SK-N-SH treated with all-trans-retinoic acid at 6 μM for 48 hours (cell line): ENCODE results near the gene SP3.

Experiments
- ARNTL ChIP-seq: fragments of 450-650 bp; formaldehyde crosslinking; IDR thresholded peaks from 2 replicates; pipeline ENCODE4 v1.5.0; 2020; ENCODE audit warnings: low read depth, mild to moderate bottlenecking, moderate library complexity, borderline replicate concordance
- ESRRG ChIP-seq: fragments of 250-450 bp; sonication (Bioruptor Pico); IDR thresholded peaks from 2 replicates; pipeline ENCODE4 v1.6.1; 2021; ENCODE audit warnings: mild to moderate bottlenecking
- OSR1 ChIP-seq: fragments of 250-450 bp; sonication (Bioruptor Pico); IDR thresholded peaks from 2 replicates; pipeline ENCODE4 v1.8.0; 2022; ENCODE audit warnings: moderate library complexity, mild to moderate bottlenecking, inconsistent platforms
- PATZ1 ChIP-seq: fragments of 250-450 bp; sonication (Bioruptor Pico); IDR thresholded peaks from 2 replicates; pipeline ENCODE4 v1.8.0; 2020; ENCODE audit warnings: mild to moderate bottlenecking, moderate library complexity, borderline replicate concordance
- PPARA ChIP-seq: fragments of 250-450 bp; sonication (Bioruptor Pico); IDR thresholded peaks from 2 replicates; pipeline ENCODE4 v1.5.0; 2020; ENCODE audit warnings: mild to moderate bottlenecking, borderline replicate concordance
- TCF4 ChIP-seq: fragments of 250-450 bp; sonication (Bioruptor Pico); IDR thresholded peaks from 2 replicates; pipeline ENCODE4 v1.8.0; 2021; ENCODE audit warnings: mild to moderate bottlenecking, moderate library complexity, borderline replicate concordance
- ZC3H10 ChIP-seq: fragments of 250-450 bp; sonication (Bioruptor Pico); IDR thresholded peaks from 2 replicates; pipeline ENCODE4 v1.5.1; 2021; ENCODE audit warnings: mild to moderate bottlenecking, moderate library complexity
- ZFP30 ChIP-seq: fragments of 450-650 bp; formaldehyde crosslinking; IDR thresholded peaks from 2 replicates; pipeline ENCODE4 v1.5.0; 2022; ENCODE audit warnings: mild to moderate bottlenecking, moderate library complexity
- ZNF70 ChIP-seq: fragments of 450-650 bp; formaldehyde crosslinking; IDR thresholded peaks from 2 replicates; pipeline ENCODE4 v1.5.0; 2020; ENCODE audit warnings: mild to moderate bottlenecking, moderate library complexity
- ZNF8 ChIP-seq: fragments of 450-650 bp; formaldehyde crosslinking; IDR thresholded peaks from 2 replicates; pipeline ENCODE4 v1.5.0; 2020; ENCODE audit warnings: mild to moderate bottlenecking, moderate library complexity
- TF ChIP-seq, protein P1 (sequence below): fragments of 250-450 bp; sonication (Bioruptor Pico); IDR thresholded peaks from 2 replicates; pipeline ENCODE4 v1.5.0; 2020; ENCODE audit warnings: mild to moderate bottlenecking, moderate library complexity
- TF ChIP-seq, protein P2 (sequence below): fragments of 250-450 bp; sonication (Bioruptor Pico); IDR thresholded peaks from 2 replicates; pipeline ENCODE4 v1.8.0; 2021; ENCODE audit warnings: low read depth, mild to moderate bottlenecking, moderate library complexity, borderline replicate concordance

GRCh38 chr2:173922760-173923159, 42.4 kb downstream of the SP3 start:
- TF ChIP-seq, protein P1, sequence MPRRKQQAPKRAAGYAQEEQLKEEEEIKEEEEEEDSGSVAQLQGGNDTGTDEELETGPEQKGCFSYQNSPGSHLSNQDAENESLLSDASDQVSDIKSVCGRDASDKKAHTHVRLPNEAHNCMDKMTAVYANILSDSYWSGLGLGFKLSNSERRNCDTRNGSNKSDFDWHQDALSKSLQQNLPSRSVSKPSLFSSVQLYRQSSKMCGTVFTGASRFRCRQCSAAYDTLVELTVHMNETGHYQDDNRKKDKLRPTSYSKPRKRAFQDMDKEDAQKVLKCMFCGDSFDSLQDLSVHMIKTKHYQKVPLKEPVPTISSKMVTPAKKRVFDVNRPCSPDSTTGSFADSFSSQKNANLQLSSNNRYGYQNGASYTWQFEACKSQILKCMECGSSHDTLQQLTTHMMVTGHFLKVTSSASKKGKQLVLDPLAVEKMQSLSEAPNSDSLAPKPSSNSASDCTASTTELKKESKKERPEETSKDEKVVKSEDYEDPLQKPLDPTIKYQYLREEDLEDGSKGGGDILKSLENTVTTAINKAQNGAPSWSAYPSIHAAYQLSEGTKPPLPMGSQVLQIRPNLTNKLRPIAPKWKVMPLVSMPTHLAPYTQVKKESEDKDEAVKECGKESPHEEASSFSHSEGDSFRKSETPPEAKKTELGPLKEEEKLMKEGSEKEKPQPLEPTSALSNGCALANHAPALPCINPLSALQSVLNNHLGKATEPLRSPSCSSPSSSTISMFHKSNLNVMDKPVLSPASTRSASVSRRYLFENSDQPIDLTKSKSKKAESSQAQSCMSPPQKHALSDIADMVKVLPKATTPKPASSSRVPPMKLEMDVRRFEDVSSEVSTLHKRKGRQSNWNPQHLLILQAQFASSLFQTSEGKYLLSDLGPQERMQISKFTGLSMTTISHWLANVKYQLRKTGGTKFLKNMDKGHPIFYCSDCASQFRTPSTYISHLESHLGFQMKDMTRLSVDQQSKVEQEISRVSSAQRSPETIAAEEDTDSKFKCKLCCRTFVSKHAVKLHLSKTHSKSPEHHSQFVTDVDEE, result no peak
- TF ChIP-seq PATZ1, result no peak
- TF ChIP-seq OSR1 (CRISPR knock-in tag), result no peak
- no peak for TF ChIP-seq PPARA (CRISPR knock-in tag)
- TF ChIP-seq ZFP30 (CRISPR knock-in tag), result no peak
- no peak for TF ChIP-seq ZNF70 (CRISPR knock-in tag)
- TF ChIP-seq ARNTL (CRISPR knock-in tag), result no peak
- no peak for TF ChIP-seq ESRRG (CRISPR knock-in tag)
- TF ChIP-seq TCF4 (CRISPR knock-in tag), result no peak
- TF ChIP-seq ZNF8 (CRISPR knock-in tag), result no peak
- TF ChIP-seq ZC3H10 (CRISPR knock-in tag), result no peak
- TF ChIP-seq, protein P2, sequence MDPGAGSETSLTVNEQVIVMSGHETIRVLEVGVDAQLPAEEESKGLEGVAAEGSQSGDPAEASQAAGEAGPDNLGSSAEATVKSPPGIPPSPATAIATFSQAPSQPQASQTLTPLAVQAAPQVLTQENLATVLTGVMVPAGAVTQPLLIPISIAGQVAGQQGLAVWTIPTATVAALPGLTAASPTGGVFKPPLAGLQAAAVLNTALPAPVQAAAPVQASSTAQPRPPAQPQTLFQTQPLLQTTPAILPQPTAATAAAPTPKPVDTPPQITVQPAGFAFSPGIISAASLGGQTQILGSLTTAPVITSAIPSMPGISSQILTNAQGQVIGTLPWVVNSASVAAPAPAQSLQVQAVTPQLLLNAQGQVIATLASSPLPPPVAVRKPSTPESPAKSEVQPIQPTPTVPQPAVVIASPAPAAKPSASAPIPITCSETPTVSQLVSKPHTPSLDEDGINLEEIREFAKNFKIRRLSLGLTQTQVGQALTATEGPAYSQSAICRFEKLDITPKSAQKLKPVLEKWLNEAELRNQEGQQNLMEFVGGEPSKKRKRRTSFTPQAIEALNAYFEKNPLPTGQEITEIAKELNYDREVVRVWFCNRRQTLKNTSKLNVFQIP (CRISPR knock-in tag), result no peak
